GM19043 (cell line): Measurements from ENCODE around the gene OTULIN.

ENCODE experiments used
- ATAC-seq: cut with Tn5 transposase; IDR thresholded peaks from one replicate; pipeline ENCODE4 v1.9.1; 2021; ENCODE audit warnings: low read depth; ENCODE audit not compliant: unreplicated experiment

The OTULIN gene

DNA sequence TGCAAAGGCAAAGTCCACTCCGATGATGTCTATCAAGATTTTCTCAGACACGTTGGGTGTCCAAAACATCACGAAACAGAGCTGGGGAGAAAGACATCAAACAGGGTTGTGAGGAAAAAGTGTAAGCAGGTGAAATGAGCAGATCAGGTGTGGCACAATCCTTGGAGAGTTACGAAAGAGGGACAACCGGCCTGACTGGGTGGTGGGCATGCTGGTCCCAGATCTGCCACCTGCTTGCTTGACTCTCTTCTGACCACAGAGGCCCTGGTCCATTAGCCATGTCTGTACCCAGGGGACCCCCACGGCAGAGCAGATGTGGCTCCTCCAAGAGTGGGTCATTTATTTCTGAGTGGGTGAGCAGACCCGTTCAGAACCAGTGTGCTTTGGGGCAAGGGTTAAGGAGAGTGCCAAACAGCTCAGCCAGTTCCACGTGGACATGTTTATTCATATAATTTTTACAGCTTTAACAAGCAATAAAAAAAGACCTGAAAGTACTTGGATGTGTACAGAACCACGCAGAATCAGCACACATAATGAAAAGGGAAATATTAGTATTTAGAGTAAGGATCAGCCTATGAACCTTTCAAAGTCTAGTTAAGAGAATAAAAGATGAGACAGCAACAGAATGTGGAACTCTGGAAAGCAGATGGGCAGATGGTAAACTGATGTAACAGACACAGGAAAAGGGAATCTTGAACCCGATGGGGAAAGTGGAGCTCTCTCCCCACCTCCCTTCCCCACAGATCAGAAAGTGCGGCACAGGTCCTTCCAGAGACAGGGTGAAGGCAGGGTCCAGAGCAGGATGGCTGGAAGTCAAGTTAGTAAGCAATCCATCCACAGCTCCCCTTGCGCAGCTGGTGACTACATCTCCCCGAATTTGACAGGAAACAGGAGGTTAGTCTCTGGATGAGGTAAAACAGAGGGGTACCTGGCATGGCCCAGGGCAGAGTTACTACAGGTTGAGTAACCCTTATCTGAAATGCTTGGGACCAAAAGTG is 52.5 kb downstream of the OTULIN start:
- ATAC-seq: no peak

GRCh38 chr5:14718778-14719177 is 54.3 kb downstream of the OTULIN start:
- ATAC-seq: no peak

GRCh38 chr5:14720236-14720923 is 55.9 kb downstream of the OTULIN start:
- no peak for ATAC-seq

DNA sequence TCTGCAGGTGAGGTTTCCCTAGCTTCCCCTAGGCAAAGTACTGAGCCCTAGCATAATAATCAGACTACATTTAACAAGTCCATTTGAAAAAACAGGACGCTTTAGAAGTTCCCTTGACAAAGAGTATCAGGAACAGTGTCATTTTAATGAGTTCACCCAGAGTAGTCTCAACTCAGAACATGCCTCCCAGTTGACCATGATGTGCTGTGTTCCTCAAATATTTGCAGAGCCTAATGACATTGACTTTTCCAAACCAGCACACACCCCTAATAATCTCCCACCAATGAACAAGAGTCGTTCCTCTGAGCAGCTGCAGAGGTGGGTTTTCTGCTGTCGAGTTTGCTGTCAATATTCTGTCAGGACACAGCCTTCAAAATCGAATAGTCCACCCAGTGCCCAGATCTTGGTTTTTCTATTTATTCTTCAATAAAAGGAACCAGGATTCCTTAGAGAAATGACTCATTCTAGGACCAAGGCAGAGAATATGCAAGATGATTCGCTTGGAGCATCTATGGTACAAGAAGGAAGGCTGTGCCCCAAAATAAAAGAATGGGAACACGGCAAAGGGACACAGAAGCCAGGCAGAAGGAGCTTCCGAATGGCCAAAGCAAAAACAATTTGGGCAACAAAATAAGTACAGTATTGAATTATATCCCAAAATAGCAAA is 57.6 kb downstream of the OTULIN start:
- ATAC-seq: no peak

DNA sequence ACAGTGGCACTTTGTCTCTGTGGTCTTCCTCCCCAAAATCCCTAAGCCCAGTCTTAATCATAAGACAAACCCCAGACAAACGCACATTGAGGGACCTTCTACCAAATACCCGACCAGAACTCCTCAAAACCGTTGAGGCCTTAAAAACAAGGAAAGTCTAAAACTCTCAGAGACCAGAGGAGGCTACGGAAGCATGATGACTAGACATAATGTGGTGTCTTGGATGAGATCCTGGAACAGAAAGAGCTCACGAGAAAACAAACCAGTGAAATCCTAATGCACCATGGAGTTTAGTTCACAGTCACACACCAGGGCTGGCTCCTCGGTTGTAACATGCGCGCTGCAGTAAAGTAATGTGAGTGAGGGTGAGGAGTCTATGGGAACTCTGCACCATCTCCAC is 58.4 kb downstream of the OTULIN start:
- ATAC-seq: no peak

- no peak for ATAC-seq
Measured at GRCh38 chr5:14723701-14724132, 59.2 kb downstream of the OTULIN start.

GRCh38 chr5:14724633-14725032 is 60.1 kb downstream of the OTULIN start:
- ATAC-seq: no peak

GRCh38 chr5:14726066-14726838 is 61.7 kb downstream of the OTULIN start:
- ATAC-seq: no peak

GRCh38 chr5:14727428-14727865 is 62.9 kb downstream of the OTULIN start:
- ATAC-seq: peak; percentile 70

DNA sequence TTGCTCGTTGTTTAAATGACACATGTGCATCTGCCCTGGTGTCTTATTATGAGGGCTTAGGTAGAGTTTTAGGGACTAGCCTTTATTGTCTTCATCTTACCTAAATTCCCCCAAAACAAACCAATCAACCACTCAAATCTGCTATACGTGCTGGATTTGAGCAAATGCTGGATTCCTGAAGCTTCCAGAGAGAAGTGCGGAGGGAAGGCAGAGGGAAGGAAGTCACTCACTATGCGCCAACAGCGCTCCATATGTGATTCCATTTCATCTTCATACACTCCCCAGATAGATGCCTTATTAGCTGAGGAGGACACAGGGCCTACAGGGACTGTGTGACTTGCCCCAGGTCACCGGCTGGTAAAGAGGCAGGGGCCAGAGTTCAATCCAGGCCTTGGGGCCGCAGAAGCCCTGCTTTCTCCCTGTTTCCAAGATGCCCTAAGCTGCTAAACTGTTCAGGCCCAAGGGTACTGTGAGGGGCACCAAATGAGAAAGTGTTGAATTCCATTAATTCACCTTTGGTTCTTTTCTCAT is 63.5 kb downstream of the OTULIN start:
- no peak for ATAC-seq

GRCh38 chr5:14728459-14728938 is 64.0 kb downstream of the OTULIN start:
- ATAC-seq: no peak

- no peak for ATAC-seq
Measured at GRCh38 chr5:14729448-14730385, 65.2 kb downstream of the OTULIN start.

DNA sequence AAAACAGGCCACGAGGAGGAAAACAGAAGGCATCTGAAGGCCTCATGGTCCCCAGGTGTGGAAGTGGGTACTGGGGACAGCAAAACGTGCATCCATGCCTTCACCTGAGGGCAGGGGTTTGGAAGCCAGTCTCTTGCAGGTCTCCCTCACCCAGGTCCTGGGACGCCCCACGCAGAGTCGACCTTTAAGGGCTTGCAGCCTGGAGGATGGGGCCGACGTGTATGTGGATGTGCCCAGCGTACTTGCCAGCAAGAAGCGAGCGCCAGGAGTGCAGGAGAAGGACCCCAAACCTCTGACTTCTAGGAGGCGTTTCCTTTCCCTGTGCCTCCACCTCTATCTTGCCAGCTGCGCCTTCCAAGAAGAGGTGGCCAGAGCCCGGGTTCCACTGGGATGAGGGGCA is 65.9 kb downstream of the OTULIN start:
- no peak for ATAC-seq

DNA sequence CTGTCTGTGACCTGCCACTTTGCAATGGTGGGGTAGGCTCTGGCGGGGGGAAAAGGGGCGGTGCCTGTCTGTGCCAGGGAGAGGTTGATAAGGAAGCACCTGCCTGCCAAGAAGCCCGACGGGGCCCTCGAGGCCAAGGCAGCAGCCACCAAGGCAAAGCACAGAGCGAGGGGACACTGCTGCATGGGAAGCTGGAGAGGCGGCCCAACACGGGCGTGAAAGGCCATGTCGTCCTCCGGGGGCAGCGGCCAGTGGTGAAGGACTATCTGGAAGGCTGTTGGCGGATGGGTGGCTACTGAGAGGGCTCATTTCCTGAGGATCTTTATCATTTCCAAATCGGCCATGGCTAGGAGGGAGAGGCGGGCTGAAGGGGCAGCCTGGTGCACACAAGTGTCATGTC is 66.4 kb downstream of the OTULIN start:
- ATAC-seq: no peak

DNA sequence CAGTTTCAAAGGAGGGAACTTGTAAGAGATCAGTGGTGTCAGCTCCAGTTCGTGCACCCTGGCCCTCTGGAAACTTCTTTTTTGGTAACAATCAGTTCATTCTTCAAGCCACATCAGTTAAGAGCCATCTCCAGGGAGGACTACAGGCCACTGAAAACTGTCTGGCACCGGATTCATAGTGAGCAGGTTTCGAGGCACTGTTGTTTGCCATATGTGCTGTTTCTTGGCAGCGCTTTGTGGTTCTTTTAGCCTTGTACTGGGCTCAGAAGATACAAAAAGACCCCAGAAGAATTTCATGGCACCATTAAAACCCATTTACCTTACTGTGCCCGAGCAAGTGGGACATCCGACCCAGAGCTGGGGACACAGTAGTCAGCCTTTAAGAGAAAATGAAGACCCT is 68.5 kb downstream of the OTULIN start:
- no peak for ATAC-seq

DNA sequence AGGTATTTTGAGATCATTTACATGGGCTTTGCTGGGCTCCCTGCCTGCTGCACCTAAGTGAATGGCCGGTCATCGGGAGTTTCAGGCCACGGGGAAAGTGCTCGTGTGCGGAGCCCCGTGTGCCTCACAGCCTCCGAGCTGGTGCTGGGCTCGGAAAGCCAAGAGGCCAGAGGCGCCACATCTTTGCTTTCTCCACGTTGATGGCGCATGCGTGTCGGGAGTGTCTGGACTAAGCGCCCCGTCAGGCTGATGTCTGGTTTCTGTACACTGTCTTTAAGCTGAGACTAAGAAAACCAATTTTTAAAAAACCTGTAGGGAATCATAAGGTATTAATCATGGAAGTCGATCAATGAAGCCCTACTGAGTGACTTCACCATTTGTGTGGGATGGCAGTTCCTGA is 69.1 kb downstream of the OTULIN start:
- ATAC-seq: no peak

GRCh38 chr5:14734396-14734795 is 69.9 kb downstream of the OTULIN start:
- ATAC-seq: no peak

- ATAC-seq: no peak
Measured at GRCh38 chr5:14735944-14736343, 71.4 kb downstream of the OTULIN start.

GRCh38 chr5:14737291-14737690 is 72.8 kb downstream of the OTULIN start:
- ATAC-seq: no peak
